Upper lobe of left lung (tissue), 4 donors: Measurements from ENCODE around the gene CIAO2B.

Experiments
- EP300 ChIP-seq, 4 donors: sonication (generic); formaldehyde crosslinking; IDR thresholded peaks; one replicate each; pipeline ENCODE4 v1.5.1; 2017; ENCODE audit warnings: antibody characterized with exemption in 4 of 4, control low read depth in 2 of 4
- POLR2A ChIP-seq, 4 donors: fragments of 450-650 bp; IDR thresholded peaks; one replicate each; pipeline ENCODE4 v1.5.1; 2016 to 2017; ENCODE audit warnings: antibody characterized with exemption in 4 of 4, mild to moderate bottlenecking in 2 of 4
- POLR2AphosphoS5 ChIP-seq, 2 donors: sonication (generic); formaldehyde crosslinking; IDR thresholded peaks; one replicate each; pipeline ENCODE4 v1.5.1; 2017; ENCODE audit warnings: antibody characterized with exemption in 2 of 2
- TF ChIP-seq, protein P1 (sequence below), 6 experiments: fragments of 450-650 bp in 4 of 6; fragments of 200-600 bp in 2 of 6; sonication (generic) in 2 of 6; IDR thresholded peaks; one replicate each; pipeline ENCODE4 v1.5.1; 2016 to 2019; ENCODE audit warnings: antibody characterized with exemption in 6 of 6

DNA sequence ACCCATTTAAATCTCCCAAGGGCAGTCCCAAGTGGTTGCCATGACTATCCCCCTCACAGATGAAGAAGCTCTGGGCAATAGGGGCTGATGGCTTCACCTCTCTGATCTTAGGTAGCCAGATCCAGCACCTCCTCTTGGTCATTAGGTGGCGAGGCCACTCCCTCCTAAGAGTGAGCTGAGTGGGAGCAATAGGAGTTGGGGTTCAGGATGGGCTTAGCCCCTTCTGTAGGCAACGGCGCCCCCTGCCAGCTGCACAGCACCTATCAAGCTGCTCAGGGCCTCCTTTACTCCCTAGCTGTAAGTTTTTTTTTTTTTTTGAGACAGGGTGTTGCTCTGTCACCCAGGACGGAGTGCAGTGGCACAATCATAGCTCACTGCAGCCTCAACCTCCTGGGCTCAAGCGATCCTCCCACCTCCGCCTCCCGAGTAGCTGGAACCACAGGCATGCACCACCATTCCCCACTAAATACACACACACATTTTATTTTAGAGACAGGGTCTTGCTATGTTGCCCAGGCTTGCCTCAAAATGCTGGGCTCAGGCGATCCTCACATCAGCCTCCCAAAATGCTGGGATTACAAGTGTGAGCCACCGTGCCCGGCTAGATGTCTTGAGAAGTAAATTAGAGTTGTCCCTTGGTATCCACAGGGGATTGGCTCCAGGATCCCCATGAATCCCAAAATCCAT is 5.4 kb downstream of the CIAO2B start:
- TF ChIP-seq, protein P1, sequence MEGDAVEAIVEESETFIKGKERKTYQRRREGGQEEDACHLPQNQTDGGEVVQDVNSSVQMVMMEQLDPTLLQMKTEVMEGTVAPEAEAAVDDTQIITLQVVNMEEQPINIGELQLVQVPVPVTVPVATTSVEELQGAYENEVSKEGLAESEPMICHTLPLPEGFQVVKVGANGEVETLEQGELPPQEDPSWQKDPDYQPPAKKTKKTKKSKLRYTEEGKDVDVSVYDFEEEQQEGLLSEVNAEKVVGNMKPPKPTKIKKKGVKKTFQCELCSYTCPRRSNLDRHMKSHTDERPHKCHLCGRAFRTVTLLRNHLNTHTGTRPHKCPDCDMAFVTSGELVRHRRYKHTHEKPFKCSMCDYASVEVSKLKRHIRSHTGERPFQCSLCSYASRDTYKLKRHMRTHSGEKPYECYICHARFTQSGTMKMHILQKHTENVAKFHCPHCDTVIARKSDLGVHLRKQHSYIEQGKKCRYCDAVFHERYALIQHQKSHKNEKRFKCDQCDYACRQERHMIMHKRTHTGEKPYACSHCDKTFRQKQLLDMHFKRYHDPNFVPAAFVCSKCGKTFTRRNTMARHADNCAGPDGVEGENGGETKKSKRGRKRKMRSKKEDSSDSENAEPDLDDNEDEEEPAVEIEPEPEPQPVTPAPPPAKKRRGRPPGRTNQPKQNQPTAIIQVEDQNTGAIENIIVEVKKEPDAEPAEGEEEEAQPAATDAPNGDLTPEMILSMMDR (IDR thresholded peaks at IDR 0.05) = peak in 3 of 6 experiments; percentile 10 to 24 (median 19)
- no peak for TF ChIP-seq POLR2A (IDR thresholded peaks at IDR 0.05)
- TF ChIP-seq EP300 (IDR thresholded peaks at IDR 0.05) = no peak
- no peak for TF ChIP-seq POLR2AphosphoS5 (IDR thresholded peaks at IDR 0.05)
